Measurements from ENCODE around the gene DUXB. TPM values are rescaled to one million over a fixed set of nuclear protein-coding genes. Genes with fewer than 3 reads are reported as not detected.

Gene DUXB
- total RNA-seq, 2 donors from 2014 or later, result not detected

DNA sequence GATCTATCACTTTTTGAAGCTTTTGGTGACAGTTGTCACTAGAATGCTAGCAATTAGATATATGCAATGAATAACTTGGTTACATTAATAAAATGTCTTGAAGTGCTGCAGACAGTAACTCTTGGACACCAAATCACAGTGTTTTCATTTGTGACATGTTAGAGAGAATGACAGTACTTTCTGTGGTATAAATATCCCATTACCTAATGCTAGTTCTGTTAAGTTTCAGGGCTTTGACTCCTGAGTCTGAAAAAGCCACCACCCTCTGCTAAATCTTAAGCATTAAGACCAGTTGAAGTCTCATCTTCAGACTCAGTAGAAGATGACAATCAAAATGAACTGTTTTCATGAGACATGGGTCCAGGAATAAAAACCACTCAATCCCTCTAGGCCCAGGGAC lies 13.9 kb downstream of the DUXB start:
- no peak for ATAC-seq
- H3K27ac Mint-ChIP-seq, result no peak overlapping the region
- H3K9me3 Mint-ChIP-seq, result no peaks in the 10 kb centered on the region
- DNase-seq (ENCODE audit: low spot score in 2 of 2), result no peak
- no peaks in the 10 kb centered on the region for H3K36me3 Mint-ChIP-seq

- DNase-seq (ENCODE audit: low spot score in 2 of 2) (no peak), ATAC-seq (no peak)
- Mint-ChIP-seq H3K27ac (no peak overlapping the region), H3K36me3 (no peaks in the 10 kb centered on the region), H3K9me3 (no peaks in the 10 kb centered on the region)
Measured at GRCh38 chr16:75682308-75682707, 19.0 kb downstream of the DUXB start.

DNA sequence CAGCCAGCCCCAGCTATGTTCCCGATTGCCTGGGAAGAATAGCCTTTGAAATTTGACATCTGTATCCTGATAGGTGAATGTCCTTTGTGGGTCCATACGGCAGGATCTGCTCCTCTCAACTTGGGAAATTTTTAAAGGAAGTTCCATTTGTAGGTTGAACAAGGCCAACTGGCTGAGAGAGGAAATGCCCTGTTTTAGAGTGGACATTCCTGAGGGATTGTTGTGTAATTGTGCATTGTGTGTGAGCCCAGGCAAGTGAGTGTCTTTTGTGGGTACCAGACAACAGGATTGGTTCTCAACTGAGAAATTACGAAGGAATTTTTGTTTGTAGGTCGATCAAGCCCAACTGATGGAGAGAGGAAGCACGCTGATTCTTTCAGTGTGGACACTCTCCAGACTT lies 21.9 kb downstream of the DUXB start:
- no peak for ATAC-seq
- no peak overlapping the region for H3K27ac Mint-ChIP-seq
- H3K9me3 Mint-ChIP-seq, result no peaks in the 10 kb centered on the region
- DNase-seq (ENCODE audit: low spot score in 2 of 2), result no peak
- no peaks in the 10 kb centered on the region for H3K36me3 Mint-ChIP-seq

- Mint-ChIP-seq H3K36me3 (no peaks in the 10 kb centered on the region), H3K9me3 (no peaks in the 10 kb centered on the region), H3K27ac (no peak within 1 kb of the TSS)
- ATAC-seq (no peak), DNase-seq (ENCODE audit: low spot score in 2 of 2) (no peak)
Measured at GRCh38 chr16:75676909-75677308, 24.4 kb downstream of the DUXB start, which contains the start of gene CPHXL2. CPHXL2 (minus strand) TSS chr16:75677009; CDS start chr16:75676999, 10 bp downstream.

DNA sequence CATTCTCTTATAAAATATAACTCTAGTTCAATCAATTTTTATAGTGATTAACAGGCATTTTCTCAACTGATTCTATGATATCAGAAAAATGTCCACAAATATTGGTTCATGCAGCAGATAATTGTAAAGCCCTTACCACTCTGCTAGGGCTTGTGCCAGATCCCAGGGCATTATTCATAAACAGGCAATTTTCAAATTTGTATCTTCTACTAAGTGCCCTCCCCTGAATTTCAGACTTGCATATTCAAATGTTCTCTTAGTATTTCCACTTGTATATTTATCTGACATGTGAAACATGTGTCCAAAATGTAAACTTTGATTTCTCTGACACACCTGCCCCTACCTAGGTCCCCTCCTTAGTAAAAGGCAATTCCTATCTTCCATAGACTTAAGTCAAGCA lies 33.8 kb downstream of the DUXB start:
- Mint-ChIP-seq H3K36me3 (no peaks in the 10 kb centered on the region), H3K27ac (no peak overlapping the region), H3K9me3 (no peaks in the 10 kb centered on the region)
- ATAC-seq, result no peak
- no peak for DNase-seq (ENCODE audit: low spot score in 2 of 2)

DNA sequence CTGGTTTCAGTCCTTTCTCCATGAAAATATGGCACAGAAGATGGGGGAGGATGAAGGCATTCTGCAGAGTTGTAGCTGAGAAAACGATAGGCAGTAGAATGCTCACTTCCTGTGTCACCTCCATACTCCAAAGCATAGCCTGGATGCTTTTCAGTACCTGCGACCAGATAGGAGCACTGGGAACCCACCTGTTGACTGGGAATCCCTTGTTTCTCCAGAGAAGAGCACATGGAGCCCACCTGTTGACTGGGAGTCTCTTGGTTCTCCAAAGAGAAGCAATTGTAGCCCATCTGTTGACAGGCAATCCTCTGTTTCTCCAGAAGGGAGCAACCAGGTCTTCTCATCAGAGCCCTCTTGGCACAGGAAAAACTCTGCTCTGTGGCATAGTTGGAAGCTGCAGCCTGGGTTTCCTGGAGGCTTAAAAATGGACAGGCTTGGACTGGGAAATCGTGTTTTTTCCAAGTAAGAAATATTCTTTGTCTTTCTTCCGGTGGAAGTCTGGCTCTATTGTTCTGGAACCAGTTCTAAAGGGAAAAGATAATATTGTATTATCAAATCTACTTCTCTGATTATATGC lies 40.4 kb downstream of the DUXB start:
- Mint-ChIP-seq H3K9me3 (no peaks in the 10 kb centered on the region), H3K27ac (no peak overlapping the region), H3K36me3 (peaks cover 10 to 15% of the 10 kb centered on the region in 2 donors)
- DNase-seq (ENCODE audit: low spot score in 2 of 2) (no peak), ATAC-seq (no peak)

DNA sequence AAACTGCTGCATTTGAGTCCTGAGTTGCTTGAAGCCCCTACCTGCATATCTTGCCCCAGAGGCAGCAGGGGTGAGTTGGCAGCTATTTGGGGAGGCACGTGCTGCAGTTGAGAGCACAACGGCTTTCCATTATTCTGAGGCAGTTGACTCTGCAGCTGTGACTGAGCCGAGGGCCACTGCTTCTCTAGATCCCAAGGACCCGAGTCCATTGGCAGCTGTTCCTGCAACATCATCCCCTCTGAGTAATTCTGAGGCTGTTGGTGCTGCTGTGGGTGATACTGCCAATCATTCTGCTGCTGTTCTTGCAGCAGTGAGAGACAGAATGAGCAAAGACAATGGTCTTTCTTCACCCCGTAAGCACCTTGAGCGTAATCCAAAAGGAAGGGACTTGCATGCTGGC lies 40.9 kb downstream of the DUXB start:
- no peak for DNase-seq (ENCODE audit: low spot score in 2 of 2)

DNA sequence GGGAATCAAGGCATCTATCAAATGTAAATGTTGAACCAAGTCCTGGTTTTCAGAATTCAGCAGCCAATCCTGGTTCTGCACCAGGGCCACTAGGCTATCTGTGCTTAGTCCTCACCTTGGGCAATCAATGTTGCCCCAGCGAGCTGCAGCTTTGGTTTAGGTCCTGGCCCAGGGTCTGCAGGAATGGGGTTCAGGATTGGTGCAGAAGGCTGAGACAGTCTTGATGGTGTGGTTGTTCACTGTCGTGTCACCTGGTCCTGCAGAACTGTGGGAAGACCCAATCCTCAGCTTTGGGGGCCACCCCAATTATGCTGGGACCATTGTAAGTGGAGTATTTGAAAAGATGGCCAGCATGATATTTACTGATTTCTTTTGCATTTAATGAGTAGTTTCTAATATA lies 43.1 kb downstream of the DUXB start:
- no peak for ATAC-seq
- Mint-ChIP-seq H3K9me3 (no peaks in the 10 kb centered on the region), H3K36me3 (peaks cover 14 to 30% of the 10 kb centered on the region in 2 donors), H3K27ac (no peak overlapping the region)
- DNase-seq (ENCODE audit: low spot score in 2 of 2), result no peak

More for the DNA sequence above, 40.9 kb downstream of the DUXB start:
- ATAC-seq, result no peak
- H3K36me3 Mint-ChIP-seq, result peaks cover 10 to 18% of the 10 kb centered on the region in 2 donors
- H3K27ac Mint-ChIP-seq, result peak overlapping the region in 1 of 2 donors; percentile 55
- H3K9me3 Mint-ChIP-seq, result no peaks in the 10 kb centered on the region

GRCh38 chr16:75653922-75654321 lies 47.3 kb downstream of the DUXB start:
- peak overlapping the region; percentile 76 to 98 for H3K27ac Mint-ChIP-seq
- H3K36me3 Mint-ChIP-seq, result peaks cover 20 to 48% of the 10 kb centered on the region in 2 donors
- no peak for DNase-seq (ENCODE audit: low spot score in 2 of 2)
- no peak for ATAC-seq
- H3K9me3 Mint-ChIP-seq, result no peaks in the 10 kb centered on the region

GRCh38 chr16:75648265-75649076 lies 52.8 kb downstream of the DUXB start:
- H3K36me3 Mint-ChIP-seq, result peaks cover 36 to 40% of the 10 kb centered on the region in 2 donors
- ATAC-seq, result peak; percentile 37 to 45
- DNase-seq (ENCODE audit: low spot score in 2 of 2), result peak; percentile 79 to 83
- H3K9me3 Mint-ChIP-seq, result no peaks in the 10 kb centered on the region
- peak overlapping the region; percentile 96 to 97 for H3K27ac Mint-ChIP-seq

- H3K27ac Mint-ChIP-seq, result peak within 1 kb of the TSS; percentile 97 to 99
- ATAC-seq, result peak; percentile 93 to 94
- H3K9me3 Mint-ChIP-seq, result no peaks in the 10 kb centered on the region
- H3K36me3 Mint-ChIP-seq, result peaks cover 36 to 40% of the 10 kb centered on the region in 2 donors
- peak; percentile 91 to 96 for DNase-seq (ENCODE audit: low spot score in 2 of 2)
Measured at GRCh38 chr16:75647492-75648264, 53.6 kb downstream of the DUXB start, which contains the start of the genes KARS1 and TERF2IP. KARS1 (minus strand) TSS chr16:75647665; CDS start chr16:75647639, 26 bp downstream. TERF2IP (plus strand) TSS chr16:75647773; CDS start chr16:75647883, 110 bp downstream.

GRCh38 chr16:75647112-75647491 lies 54.2 kb downstream of the DUXB start:
- ATAC-seq, result peak in 1 of 2 donors; percentile 14
- DNase-seq (ENCODE audit: low spot score in 2 of 2), result no peak
- H3K9me3 Mint-ChIP-seq, result no peaks in the 10 kb centered on the region
- H3K27ac Mint-ChIP-seq, result peak overlapping the region; percentile 97 to 99
- peaks cover 36 to 40% of the 10 kb centered on the region in 2 donors for H3K36me3 Mint-ChIP-seq

- peaks cover 33 to 44% of the 10 kb centered on the region in 2 donors for H3K36me3 Mint-ChIP-seq
Measured at GRCh38 chr16:75644240-75645012, 56.8 kb downstream of the DUXB start.

More at GRCh38 chr16:75644240-75645012, 56.8 kb downstream of the DUXB start:
- no peak for ATAC-seq
- H3K27ac Mint-ChIP-seq, result peak overlapping the region in 1 of 2 donors; percentile 72
- DNase-seq (ENCODE audit: low spot score in 2 of 2), result no peak
- H3K9me3 Mint-ChIP-seq, result no peaks in the 10 kb centered on the region
